K562 (cell line): ENCODE data around the gene HARS1. TPM values are rescaled to one million over a fixed set of nuclear protein-coding genes. Genes with fewer than 3 reads are reported as not detected.

Experiments used
- BMI1 ChIP-seq: fragments of 150-350 bp; IDR thresholded peaks from 2 replicates; pipeline ENCODE4 v1.6.1; 2014; ENCODE audit warnings: low read length
- CAMTA2 ChIP-seq: fragments of 250-450 bp; sonication (Bioruptor Pico); conservative IDR thresholded peaks from 2 replicates; pipeline ENCODE4 v1.5.1; 2022
- ELF2 ChIP-seq: fragments of 250-450 bp; sonication (Bioruptor Pico); IDR thresholded peaks from 2 replicates; pipeline ENCODE4 v1.5.0; 2021; ENCODE audit warnings: mild to moderate bottlenecking
- FOXK2 ChIP-seq, 2 experiments: fragments of 450-650 bp; IDR thresholded peaks in 1 of 2; conservative IDR thresholded peaks in 1 of 2; 2 replicates each; pipeline ENCODE4 v1.6.1; 2016; ENCODE audit warnings: low read depth in 2 of 2, mild to moderate bottlenecking in 1 of 2
- JUND ChIP-seq, 2 experiments: IDR thresholded peaks; 2 replicates in 1 of 2; 3 replicates in 1 of 2; pipeline ENCODE4 v1.6.1; 2011; ENCODE audit warnings: borderline replicate concordance in 2 of 2, low read depth in 2 of 2, low read length in 2 of 2, improper control_type of control experiment in 1 of 2, missing biosample characterization in 1 of 2, missing genetic modification characterization in 1 of 2, missing genetic modification reagents in 1 of 2
- KLF6 ChIP-seq: fragments of 250-450 bp; sonication (Bioruptor Pico); IDR thresholded peaks from 2 replicates; pipeline ENCODE4 v1.4.0; 2020; ENCODE audit warnings: mild to moderate bottlenecking, moderate library complexity, borderline replicate concordance
- NBN ChIP-seq: fragments of 450-650 bp; IDR thresholded peaks from 2 replicates; pipeline ENCODE4 v1.6.1; 2016; ENCODE audit warnings: low read depth, mild to moderate bottlenecking
- POLR2A ChIP-seq: fragments of 450-650 bp; conservative IDR thresholded peaks from 2 replicates; pipeline ENCODE4 v1.6.1; 2016
- PTTG1 ChIP-seq: fragments of 450-650 bp; IDR thresholded peaks from 2 replicates; pipeline ENCODE4 v1.6.1; 2016; ENCODE audit warnings: low read depth, mild to moderate bottlenecking, missing genetic modification characterization, missing compliant biosample characterization
- RBM39 ChIP-seq: fragments of 200-400 bp; formaldehyde crosslinking; optimal IDR thresholded peaks from 2 replicates; pipeline ENCODE3; 2018; ENCODE audit warnings: low read depth, low read length
- RNF219 ChIP-seq: fragments of 250-450 bp; sonication (Bioruptor Pico); IDR thresholded peaks from 2 replicates; pipeline ENCODE4 v1.5.0; 2022; ENCODE audit warnings: mild to moderate bottlenecking
- SNIP1 ChIP-seq: fragments of 450-650 bp; IDR thresholded peaks from 2 replicates; pipeline ENCODE4 v1.7.1; 2017; ENCODE audit warnings: low read depth, mild to moderate bottlenecking
- TAF15 ChIP-seq: fragments of 200-400 bp; formaldehyde crosslinking; IDR thresholded peaks from 2 replicates; pipeline ENCODE4 v1.6.1; 2017; ENCODE audit warnings: mild to moderate bottlenecking, low read depth, low read length, moderate library complexity
- ZFP91 ChIP-seq: sonication (generic); formaldehyde crosslinking; IDR thresholded peaks from 2 replicates; pipeline ENCODE4 v1.8.0; 2022; ENCODE audit warnings: mild to moderate bottlenecking, missing genetic modification reagents
- ZKSCAN3 ChIP-seq: fragments of 250-450 bp; sonication (Bioruptor Pico); IDR thresholded peaks from 2 replicates; pipeline ENCODE4 v1.4.0; 2020
- ZNF134 ChIP-seq: fragments of 250-450 bp; sonication (Bioruptor Pico); conservative IDR thresholded peaks from 2 replicates; pipeline ENCODE4 v1.4.0; 2020
- ZNF23 ChIP-seq: fragments of 250-450 bp; sonication (Bioruptor Pico); IDR thresholded peaks from 2 replicates; pipeline ENCODE4 v1.4.0; 2020; ENCODE audit warnings: mild to moderate bottlenecking
- ZNF354B ChIP-seq: fragments of 250-450 bp; sonication (Bioruptor Pico); IDR thresholded peaks from 2 replicates; pipeline ENCODE4 v1.4.0; 2020
- ZNF717 ChIP-seq: fragments of 250-450 bp; sonication (Bioruptor Pico); IDR thresholded peaks from 2 replicates; pipeline ENCODE4 v1.5.0; 2021
- ZNF79 ChIP-seq: fragments of 250-450 bp; sonication (Bioruptor Pico); IDR thresholded peaks from 2 replicates; pipeline ENCODE4 v1.4.0; 2020; ENCODE audit warnings: low read depth, mild to moderate bottlenecking, moderate library complexity
- polyA plus RNA-seq, 8 experiments: library from polyadenylated mRNA; depleted of rRNA in 4 of 8; stranded (reverse) in 5 of 8; unstranded in 3 of 8; fragments of >200 nt; fragmentation: Nextera tagmentation in 2 of 8; fragmentation: Illumina TruSeq in 1 of 8; extraction: Ambion mirVana in 2 of 8; extraction: Trizol in 1 of 8; gene quantifications; 2 replicates each; pipeline versions ENCODE4 v1.2.1 to v1.2.3, GENCODE V29; 2011 to 2014; ENCODE audit warnings: inconsistent platforms in 1 of 8, missing spikeins in 1 of 8
- total RNA-seq, 7 experiments: library from RNA; depleted of rRNA in 6 of 7; stranded (reverse); fragments of >200 nt in 6 of 7; fragmentation: Illumina TruSeq in 2 of 7; extraction: Trizol in 2 of 7; gene quantifications; 2 replicates each; pipeline versions ENCODE4 v1.2.1 to v1.2.3, GENCODE V29; 2011 to 2021; ENCODE audit warnings: low replicate concordance in 1 of 7
- TF ChIP-seq, protein P1 (sequence below): fragments of 250-450 bp; sonication (Bioruptor Pico); IDR thresholded peaks from 2 replicates; pipeline ENCODE4 v1.8.0; 2021; ENCODE audit warnings: moderate library complexity, mild to moderate bottlenecking, inconsistent platforms
- TF ChIP-seq, protein P2 (sequence below): sonication (generic); formaldehyde crosslinking; IDR thresholded peaks from 2 replicates; pipeline ENCODE4 v1.8.1; 2023; ENCODE audit warnings: mild to moderate bottlenecking, missing genetic modification reagents

The HARS1 gene
- total and polyA plus RNA-seq, 9 of the 15 experiments (the other 6 are each of a cell fraction or from before 2014, with no cell fraction given), result 13.5 to 88.5 (median 75.2) TPM

DNA sequence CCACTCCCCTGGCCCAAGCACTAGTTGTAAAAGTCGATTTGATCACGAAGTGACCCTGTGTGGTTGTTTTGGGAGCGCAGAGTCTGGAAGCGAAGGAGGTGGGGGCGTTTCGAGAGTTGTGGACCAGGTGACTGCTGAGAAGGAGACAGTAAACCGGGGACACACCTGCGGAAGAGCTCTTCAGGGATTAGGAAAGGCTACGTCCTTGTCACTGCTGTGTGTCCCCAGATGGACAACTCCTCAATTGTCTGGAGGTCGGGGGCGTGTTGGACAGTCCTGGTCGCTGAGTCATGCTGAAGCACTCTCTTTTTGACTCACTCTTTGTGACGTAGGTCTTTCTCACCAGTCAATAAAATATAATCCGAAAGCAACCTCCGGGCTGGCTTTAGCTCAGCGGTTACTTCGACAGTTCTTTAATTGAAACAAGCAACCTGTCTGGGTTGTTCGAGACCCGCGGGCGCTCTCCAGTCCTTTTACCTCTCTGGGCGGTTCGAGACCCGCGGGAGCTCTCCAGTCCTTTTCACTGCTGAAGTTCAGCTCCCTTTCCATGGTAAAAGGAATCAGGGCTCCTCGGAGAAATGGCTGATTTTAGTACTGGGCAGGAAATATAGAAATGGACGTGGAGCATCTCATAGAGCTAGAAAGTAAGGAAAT is 19.9 kb upstream of the HARS1 start (continued):
- no peak for TF ChIP-seq ZNF23 (CRISPR knock-in tag)
- peak; percentile 75 for TF ChIP-seq POLR2A
- peak; percentile 96; the same call in 1 of the 2 replicates for TF ChIP-seq NBN
- no peak for TF ChIP-seq ZNF717
- no peak for TF ChIP-seq SNIP1
- no peak for TF ChIP-seq RNF219
- peak; percentile 92 for TF ChIP-seq RBM39
- no peak for TF ChIP-seq TAF15
- no peak for TF ChIP-seq ZKSCAN3 (CRISPR knock-in tag)
- TF ChIP-seq ZFP91 (CRISPR knock-in tag), result no peak
- no peak for TF ChIP-seq ZNF354B (CRISPR knock-in tag)
- no peak for TF ChIP-seq KLF6
- no peak for TF ChIP-seq BMI1
- TF ChIP-seq CAMTA2 (CRISPR knock-in tag), result no peak
- TF ChIP-seq ZNF134 (CRISPR knock-in tag), result no peak
- TF ChIP-seq JUND (IDR thresholded peaks at IDR 0.05; ENCODE audit: borderline replicate concordance, low read depth, low read length), result peak; percentile 95
- peak; percentile 95 for TF ChIP-seq JUND (tag; IDR thresholded peaks at IDR 0.05; ENCODE audit: borderline replicate concordance, low read depth, low read length)
- TF ChIP-seq PTTG1 (tag), result no peak
- no peak for TF ChIP-seq ZNF79 (CRISPR knock-in tag)
- TF ChIP-seq, protein P1, sequence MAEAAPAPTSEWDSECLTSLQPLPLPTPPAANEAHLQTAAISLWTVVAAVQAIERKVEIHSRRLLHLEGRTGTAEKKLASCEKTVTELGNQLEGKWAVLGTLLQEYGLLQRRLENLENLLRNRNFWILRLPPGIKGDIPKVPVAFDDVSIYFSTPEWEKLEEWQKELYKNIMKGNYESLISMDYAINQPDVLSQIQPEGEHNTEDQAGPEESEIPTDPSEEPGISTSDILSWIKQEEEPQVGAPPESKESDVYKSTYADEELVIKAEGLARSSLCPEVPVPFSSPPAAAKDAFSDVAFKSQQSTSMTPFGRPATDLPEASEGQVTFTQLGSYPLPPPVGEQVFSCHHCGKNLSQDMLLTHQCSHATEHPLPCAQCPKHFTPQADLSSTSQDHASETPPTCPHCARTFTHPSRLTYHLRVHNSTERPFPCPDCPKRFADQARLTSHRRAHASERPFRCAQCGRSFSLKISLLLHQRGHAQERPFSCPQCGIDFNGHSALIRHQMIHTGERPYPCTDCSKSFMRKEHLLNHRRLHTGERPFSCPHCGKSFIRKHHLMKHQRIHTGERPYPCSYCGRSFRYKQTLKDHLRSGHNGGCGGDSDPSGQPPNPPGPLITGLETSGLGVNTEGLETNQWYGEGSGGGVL, result no peak
- TF ChIP-seq ELF2 (CRISPR knock-in tag), result no peak
- TF ChIP-seq FOXK2 (conservative IDR thresholded peaks at IDR 0.05 in 1 of 2, IDR thresholded peaks at IDR 0.05 in 1 of 2; ENCODE audit: low read depth in 2 of 2), result peak; percentile 50 to 63
- TF ChIP-seq, protein P2, sequence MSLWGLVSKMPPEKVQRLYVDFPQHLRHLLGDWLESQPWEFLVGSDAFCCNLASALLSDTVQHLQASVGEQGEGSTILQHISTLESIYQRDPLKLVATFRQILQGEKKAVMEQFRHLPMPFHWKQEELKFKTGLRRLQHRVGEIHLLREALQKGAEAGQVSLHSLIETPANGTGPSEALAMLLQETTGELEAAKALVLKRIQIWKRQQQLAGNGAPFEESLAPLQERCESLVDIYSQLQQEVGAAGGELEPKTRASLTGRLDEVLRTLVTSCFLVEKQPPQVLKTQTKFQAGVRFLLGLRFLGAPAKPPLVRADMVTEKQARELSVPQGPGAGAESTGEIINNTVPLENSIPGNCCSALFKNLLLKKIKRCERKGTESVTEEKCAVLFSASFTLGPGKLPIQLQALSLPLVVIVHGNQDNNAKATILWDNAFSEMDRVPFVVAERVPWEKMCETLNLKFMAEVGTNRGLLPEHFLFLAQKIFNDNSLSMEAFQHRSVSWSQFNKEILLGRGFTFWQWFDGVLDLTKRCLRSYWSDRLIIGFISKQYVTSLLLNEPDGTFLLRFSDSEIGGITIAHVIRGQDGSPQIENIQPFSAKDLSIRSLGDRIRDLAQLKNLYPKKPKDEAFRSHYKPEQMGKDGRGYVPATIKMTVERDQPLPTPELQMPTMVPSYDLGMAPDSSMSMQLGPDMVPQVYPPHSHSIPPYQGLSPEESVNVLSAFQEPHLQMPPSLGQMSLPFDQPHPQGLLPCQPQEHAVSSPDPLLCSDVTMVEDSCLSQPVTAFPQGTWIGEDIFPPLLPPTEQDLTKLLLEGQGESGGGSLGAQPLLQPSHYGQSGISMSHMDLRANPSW, result no peak
